ENCODE measurements around the gene KRTAP19-2.
"Not testable (repeated sequence)": the region's sequence is repeated elsewhere in the genome, so short reads cannot be mapped to it uniquely, and the experiment has no call there.

The KRTAP19-2 gene, protein sequence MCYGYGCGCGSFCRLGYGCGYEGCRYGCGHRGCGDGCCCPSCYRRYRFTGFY

DNA sequence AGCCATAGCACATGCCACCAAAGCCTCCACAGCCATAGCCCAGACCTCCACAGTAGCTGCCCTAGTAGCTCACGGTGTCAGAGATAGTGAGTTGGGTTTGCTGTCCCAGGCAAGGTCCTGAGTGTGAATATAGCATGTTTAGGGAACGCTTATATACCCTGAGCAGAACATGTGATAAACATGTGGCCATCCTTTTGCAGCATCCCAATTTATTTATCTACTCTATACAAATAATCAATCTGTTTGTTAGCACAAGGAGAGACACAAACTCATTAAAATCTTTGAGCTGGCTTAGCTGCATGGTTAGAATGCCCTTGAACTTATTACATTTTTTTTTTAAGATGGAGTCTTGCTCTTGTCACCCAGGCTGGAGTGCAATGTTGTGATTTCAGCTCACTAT, at the start of gene KRTAP19-2:
Gene KRTAP19-2 (minus strand): TSS at position 101 of the 400 bp plus-strand sequence. CDS start 88 bp downstream, at position 13.
- no peak for DNase-seq (ENCODE audit: low read depth in 3 of 3)

DNA sequence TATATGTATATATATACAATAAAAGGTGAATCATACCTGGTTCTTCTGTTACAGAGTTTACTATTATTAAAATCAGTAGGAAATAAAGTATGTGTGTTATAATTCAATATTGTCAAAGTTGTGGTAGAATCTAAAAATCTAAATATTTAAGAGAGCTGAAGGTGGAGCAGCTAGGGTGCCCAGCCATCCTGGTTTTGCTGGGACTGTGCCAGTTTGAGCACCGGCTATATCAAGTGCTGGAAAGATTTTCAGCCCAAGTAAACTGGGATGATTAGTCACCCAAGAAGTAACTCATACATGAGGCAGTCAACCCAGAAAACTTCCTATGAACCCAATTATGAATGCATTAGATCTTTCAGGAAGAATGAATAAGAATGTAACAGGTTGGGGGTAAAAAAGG, 31.6 kb upstream of the KRTAP19-2 start:
- DNase-seq (ENCODE audit: low read depth in 3 of 3), result no peak

DNA sequence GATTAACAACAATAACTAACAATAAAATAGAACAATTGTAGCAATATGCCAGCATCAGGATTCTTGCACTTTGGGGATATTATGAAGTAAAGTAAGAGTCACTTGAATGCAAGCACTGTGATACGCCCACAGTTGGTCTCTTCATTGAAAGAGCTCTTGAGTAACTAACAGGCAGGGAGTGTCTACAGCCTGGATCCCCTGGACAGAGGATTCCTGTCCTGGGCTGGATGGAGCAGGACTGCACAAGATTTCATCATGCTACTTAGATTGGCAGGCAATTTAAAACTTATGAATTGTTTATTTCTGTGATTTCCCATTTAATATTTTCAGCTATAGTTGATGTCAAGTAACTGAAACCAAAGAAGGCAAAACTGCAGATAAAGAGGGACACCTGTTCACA, 28.4 kb upstream of the KRTAP19-2 start:
- no peak for DNase-seq (ENCODE audit: low read depth in 3 of 3)

DNA sequence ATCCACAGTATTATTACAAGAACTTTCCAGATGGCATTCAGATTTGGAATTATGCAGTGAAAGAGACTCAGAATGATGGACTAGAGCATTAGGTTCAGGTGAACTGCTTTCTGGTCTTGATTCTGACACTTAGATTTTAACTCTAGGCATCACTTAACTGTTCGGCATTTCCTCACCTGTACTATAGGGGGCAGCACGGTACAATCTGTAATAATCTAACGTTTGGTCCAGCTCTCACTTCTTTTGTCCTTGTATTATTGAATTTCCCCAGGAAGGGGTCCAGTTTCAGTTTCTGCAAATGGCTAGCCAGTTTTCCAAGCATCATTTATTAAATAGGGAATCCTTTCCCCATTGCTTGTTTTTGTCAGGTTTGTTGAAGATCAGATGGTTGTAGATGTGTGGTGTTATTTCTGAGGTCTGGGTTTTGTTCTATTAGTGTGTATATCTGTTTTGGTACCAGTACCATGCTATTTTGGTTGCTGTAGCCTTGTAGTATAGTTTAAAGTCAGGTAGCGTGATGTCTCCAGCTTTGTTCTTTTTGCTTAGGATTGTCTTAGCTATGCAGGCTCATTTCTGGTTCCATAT, 18.5 kb upstream of the KRTAP19-2 start:
- not testable (repeated sequence) for DNase-seq (ENCODE audit: low read depth in 3 of 3)

DNA sequence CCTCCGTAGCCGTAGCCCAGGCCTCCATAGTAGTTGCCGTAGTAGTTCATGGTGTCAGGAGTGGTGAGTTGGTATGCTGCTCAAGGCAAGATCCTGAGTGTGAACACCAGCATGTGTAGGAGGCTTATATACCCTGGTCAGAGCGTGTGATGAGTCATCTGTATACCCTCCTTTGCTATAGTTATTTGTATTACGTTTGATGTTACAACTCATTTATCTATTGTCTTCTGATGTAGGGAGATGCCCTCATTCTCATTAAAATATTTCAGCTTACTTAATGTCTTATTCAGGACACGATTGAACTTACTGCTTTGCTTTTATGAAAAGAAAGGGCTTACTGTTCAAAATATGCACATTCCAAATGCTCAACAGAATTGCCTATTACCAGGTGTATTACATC, 14.8 kb upstream of the KRTAP19-2 start, which contains the start of gene KRTAP19-5:
Gene KRTAP19-5 (minus strand): TSS at position 101 of the 400 bp plus-strand sequence. CDS start 51 bp downstream, at position 50.
- no peak for DNase-seq (ENCODE audit: low read depth in 3 of 3)

DNA sequence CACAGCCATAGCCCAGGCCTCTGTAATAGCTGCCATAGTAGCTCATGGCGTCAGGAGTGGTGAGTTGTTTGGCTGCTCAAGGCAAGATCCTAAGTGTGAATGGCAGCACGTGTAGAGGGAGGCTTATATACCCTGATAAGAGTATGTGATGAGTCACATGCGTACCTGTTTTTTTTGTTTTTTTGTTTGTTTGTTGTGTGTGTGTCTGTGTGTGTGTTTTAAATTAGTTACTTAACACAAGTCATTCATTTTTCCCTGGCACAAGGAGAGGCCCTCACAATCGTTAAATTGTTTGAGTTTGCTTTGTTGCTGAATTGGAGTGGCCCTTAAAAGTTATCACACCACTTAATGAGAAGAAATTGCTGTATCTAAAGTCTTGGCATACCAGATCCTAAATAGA, 9.8 kb upstream of the KRTAP19-2 start, which contains the start of gene KRTAP19-4:
Gene KRTAP19-4 (minus strand): TSS at position 101 of the 400 bp plus-strand sequence. CDS start 55 bp downstream, at position 46.
- DNase-seq (ENCODE audit: low read depth in 3 of 3), result no peak

DNA sequence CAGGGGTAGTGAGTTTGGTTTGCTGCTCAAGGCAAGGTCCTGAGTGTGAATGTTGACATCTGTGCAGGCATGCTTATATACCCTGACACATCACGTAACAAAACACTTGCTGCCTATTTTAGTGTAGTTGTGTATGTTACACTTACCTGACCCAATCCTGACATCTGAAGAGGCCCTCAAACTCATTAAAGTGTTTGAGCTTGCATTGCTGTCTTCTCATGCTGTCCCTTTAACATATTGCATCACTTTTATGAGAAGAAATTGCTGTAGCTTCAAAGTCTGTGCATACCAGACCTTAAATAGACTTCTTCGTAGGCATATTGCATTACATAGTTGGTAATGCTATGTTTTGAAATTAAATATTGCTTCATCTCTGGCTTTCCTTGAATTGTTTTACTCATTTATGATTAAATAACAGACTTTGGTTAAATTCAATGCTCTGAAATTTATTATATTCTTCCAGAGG, 4.8 kb upstream of the KRTAP19-2 start, which contains the start of gene KRTAP19-3:
Gene KRTAP19-3 (minus strand): TSS at position 51 of the 466 bp plus-strand sequence. CDS start 56 bp downstream, outside the sequence.
- no peak for DNase-seq (ENCODE audit: low read depth in 3 of 3)

DNA sequence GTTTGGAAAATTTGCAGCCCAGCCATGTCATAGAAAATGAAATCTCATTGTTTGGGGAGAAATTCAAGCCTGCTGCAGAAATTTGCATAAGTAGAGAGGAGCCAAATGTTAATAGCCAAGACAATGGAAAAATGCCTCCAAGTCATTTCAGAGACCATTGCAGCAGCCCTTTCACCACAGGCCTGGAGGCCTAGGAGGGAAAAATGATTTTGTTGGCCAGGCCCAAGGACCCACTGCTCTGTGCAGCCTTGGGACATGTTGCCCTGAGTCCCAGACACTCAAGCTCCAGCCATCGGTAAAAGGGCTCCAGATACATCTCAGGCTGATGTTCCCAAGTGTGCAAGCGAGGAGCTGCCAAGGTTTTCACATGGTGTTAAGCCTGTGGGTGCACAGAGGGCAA, 1.1 kb downstream of the KRTAP19-2 start:
- DNase-seq (ENCODE audit: low read depth in 3 of 3), result no peak

DNA sequence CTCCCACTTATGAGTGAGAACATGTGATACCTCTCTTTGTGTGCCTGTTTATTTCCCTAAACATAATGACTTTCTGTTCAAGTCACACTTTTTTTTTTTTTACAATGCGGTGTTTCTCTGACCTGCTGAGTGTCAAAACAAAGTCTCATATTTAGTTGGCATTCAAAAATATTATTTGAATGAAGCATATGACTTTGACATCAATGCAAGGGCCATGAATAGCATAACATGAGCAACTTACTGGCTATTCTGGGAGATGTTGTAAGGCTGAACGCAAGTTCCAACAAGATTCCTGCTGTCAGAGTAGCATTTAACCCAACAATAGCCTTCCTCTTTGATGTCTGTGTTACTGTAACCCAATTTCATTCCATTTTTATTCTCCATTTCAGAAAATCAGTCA, 5.1 kb downstream of the KRTAP19-2 start:
- no peak for DNase-seq (ENCODE audit: low read depth in 3 of 3)

DNA sequence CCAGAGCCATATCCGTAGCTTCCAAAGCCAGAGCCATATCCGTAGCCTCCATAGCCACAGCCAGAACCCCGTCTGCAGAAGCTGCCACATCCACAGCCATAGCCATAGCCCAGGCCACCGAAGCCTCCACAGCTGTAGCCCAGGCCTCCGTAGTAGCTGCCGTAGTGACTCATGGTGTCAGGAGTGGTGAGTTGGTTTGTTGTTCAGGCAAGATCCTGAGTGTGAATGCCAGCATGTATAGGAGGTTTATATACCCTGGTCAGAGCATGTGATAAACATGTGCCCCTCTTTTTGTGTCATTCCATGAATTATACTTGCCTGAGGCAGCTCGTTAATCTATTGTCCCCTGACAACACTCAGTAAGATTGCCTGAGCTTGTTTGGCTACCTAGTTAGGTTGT, 7.1 kb downstream of the KRTAP19-2 start, which contains the start of gene KRTAP19-1:
Gene KRTAP19-1 (minus strand): TSS at position 223 of the 400 bp plus-strand sequence. CDS start 50 bp downstream, at position 173.
- no peak for DNase-seq (ENCODE audit: low read depth in 3 of 3)

DNA sequence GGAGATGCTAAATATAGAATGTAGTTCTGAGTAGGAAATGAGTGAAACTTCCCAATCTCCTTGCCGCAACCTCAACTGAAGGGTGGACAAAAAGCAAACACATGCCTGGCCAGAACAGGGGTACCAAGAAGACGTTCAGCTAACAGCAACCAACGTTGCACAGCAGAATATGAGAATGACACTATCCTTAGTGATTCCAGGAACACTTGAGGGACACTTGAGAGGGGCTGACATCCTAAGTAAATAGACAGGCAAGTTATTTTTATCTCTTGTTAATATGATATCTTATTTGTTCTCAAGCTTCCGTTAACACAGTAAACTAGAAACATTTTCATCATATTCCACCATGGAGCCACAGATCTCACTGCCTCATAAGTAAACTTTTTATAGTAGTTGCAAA, 8.0 kb downstream of the KRTAP19-2 start:
- no peak for DNase-seq (ENCODE audit: low read depth in 3 of 3)

DNA sequence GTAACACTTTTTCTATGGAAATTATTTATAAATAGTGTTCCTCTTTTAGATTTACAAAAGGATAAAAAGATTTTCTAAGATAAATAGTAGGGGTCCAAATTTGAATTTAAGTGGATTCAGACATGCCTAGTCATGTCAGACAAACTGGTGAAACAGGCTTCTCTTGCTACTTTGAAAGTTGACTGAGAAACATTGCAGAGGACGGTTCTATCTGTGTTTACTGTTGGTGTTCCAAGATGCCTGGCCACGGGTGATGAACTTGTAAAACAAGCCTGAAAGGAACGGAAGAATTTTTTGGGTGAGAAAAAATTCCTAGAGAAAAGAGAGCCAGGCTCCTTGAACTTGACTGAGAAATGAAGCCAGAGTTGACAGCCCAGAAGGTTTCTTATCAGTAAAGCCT, 9.2 kb downstream of the KRTAP19-2 start:
- DNase-seq (ENCODE audit: low read depth in 3 of 3), result no peak

DNA sequence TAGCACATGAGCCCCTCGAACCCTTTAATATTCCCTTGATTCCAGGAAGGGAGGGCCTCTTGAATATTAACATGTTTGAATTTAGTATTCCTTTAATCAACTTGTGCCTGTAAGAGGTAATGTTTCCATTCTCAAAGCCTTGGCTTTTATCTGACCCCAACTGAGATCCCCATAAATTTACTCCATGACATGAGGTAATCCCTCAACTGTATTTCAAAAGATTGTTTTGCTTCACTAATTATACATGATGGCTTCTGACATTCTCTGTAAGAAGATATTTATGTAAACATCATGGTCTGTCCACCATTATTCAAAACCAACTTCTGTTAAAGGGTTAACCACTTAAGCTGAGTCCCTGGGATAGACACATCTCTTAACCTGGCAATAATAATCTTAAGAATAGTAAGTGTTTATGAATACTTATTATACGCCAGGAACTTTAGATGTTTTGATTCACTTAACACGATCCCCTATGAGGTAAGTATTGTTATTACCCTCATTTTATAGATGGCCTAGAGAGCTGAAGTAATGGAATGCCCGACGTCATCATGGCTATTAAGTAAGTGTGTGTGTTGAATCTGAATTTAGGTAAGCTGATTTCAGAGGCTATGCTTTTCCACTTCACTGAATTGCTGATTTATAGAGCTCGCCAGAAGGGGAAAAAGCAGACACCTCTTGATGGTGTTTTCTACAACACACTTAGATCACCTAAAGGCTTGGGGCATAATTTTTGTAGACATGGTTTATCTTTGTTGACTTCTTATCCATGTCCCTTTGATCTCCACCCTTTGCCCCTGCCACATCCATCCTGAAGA, 18.1 kb downstream of the KRTAP19-2 start:
- DNase-seq (ENCODE audit: low read depth in 3 of 3), result no peak

DNA sequence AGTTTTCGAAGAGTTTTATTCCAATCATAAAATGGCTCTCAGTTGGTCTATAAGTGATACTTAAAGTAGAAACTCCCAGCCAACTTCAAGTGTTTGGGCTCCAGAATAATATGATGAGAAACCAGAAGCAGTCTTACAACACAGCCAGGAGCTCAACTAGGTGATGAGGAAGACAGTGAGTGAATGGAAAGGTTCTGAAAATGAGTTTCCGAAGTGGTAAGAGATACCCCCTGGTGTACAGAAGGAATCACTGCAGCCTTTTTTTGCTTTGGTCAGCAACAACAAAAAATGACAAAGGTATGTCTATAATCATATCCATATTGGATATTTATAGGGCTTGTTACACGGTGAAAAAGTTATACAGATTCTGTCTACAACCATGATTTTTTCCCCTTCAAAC, 23.5 kb downstream of the KRTAP19-2 start:
- no peak for DNase-seq (ENCODE audit: low read depth in 3 of 3)

DNA sequence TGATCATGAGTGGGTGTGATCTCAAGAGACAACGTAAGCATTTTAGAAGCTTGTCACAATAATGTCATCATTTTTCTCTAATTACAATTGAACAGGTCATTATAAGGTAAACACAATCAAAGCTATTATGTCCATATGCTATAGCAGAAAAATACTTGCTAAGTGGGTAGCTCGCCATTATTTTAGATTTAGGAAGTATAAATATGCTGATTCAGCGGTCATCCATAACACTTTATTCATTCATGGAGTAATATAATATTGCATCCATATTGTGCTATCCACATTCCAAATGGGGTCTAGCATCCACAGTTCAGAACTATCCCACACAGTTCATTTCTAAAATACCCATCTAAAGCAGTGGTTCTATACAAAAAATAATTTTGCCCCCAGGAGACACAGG, 38.7 kb downstream of the KRTAP19-2 start:
- no peak for DNase-seq (ENCODE audit: low read depth in 3 of 3)

DNA sequence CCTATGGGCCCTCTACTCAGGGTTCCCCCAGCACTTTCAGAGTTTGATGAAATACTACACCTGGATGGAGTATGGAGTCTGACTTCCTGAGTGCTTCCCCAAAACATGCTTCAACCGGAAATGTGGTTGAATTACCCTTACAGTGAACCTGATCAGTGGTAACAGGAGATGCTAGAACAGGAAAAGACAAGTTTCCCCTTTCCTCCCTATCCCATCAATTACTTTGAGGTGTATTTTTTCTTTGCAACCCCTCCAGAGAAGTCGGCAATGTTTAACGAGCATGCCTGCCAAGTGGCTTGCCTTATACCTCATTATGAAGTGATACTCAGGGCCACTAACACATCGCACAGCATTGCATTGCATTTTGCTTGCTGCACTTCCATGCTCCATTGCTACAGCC, 40.2 kb downstream of the KRTAP19-2 start:
- no peak for DNase-seq (ENCODE audit: low read depth in 3 of 3)

DNA sequence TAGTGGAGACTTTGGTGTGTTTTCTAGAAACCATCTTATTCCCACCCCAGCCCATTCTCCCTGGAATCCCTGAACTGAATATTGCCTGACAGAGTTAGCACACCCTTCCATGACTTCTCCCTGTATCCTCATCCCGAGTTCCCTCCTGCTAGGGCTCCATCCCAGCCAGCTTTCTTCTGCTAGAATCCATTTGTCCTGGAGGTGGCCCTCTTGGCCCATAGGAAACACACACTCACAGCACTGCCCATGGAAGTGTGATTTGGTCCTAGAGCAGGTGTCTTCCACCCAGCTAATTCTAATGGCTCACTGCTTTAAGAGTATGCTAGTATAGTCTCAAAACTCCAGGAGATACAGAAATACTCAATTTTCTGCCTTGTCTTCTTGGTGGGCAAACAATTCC, 43.0 kb downstream of the KRTAP19-2 start:
- DNase-seq (ENCODE audit: low read depth in 3 of 3), result no peak

DNA sequence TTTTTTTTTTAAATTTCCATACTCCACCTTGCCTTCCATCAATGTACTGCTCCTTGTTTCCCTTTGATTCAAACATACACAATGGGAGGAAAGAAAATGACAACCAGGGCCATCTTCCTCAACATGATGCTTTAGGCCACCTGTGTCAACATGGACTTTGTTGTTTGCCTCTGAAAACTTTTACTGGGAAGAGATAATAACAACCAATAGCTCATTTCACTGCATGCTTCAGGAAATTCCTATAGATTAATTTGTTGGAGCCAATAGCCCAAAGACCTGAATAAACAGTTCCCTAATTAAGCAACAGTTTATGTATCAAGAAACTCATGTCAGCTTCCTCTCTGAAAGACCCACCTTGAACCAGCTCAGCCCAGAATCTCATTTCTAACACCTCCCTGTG, 44.0 kb downstream of the KRTAP19-2 start:
- DNase-seq (ENCODE audit: low read depth in 3 of 3), result no peak

DNA sequence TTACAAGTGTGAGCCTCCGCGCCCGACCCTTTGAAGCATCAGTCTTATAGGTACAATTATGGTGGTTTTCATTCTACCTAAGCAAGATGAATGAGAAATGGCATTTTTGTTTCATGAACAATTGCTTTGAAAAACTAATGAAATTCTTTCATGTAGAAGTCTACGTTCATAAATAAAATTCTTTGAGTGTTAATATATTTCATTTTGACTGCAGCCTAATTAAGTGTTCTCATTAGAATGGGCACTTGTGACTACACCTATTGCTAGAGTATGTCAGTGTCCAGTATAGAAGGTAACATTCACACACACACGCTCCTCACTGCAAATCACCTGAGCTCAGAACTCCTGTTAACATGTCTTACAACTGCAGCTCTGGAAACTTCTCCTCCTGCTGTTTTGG, 47.3 kb downstream of the KRTAP19-2 start, which contains the start of gene KRTAP15-1:
Gene KRTAP15-1 (plus strand): TSS at position 301 of the 400 bp plus-strand sequence. CDS start 53 bp downstream, at position 354.
- DNase-seq (ENCODE audit: low read depth in 3 of 3), result no peak
